GM21390 (cell line): ENCODE measurements around the gene ANGPT4.
"Not testable (repeated sequence)": the region's sequence is repeated elsewhere in the genome, so short reads cannot be mapped to it uniquely, and the experiment has no call there.

ENCODE experiments used
- ATAC-seq: cut with Tn5 transposase; IDR thresholded peaks from one replicate; pipeline ENCODE4 v1.9.1; 2021; ENCODE audit not compliant: unreplicated experiment

Gene ANGPT4

GRCh38 chr20:828987-829386 lies 87.1 kb downstream of the ANGPT4 start:
- no peak for ATAC-seq

GRCh38 chr20:827981-828380 lies 88.2 kb downstream of the ANGPT4 start:
- ATAC-seq: not testable (repeated sequence)

- ATAC-seq: no peak
Observed at GRCh38 chr20:826695-827323, 89.3 kb downstream of the ANGPT4 start.

- no peak for ATAC-seq
Observed at GRCh38 chr20:825710-826421, 90.3 kb downstream of the ANGPT4 start.

GRCh38 chr20:824916-825315 lies 91.2 kb downstream of the ANGPT4 start:
- no peak for ATAC-seq

GRCh38 chr20:824490-824889 lies 91.6 kb downstream of the ANGPT4 start:
- no peak for ATAC-seq

- no peak for ATAC-seq
Observed at GRCh38 chr20:823574-823902, 92.6 kb downstream of the ANGPT4 start.

GRCh38 chr20:822651-823573 lies 93.2 kb downstream of the ANGPT4 start:
- no peak for ATAC-seq

GRCh38 chr20:821731-822065 lies 94.4 kb downstream of the ANGPT4 start:
- ATAC-seq: no peak

GRCh38 chr20:821046-821730 lies 94.9 kb downstream of the ANGPT4 start:
- no peak for ATAC-seq

GRCh38 chr20:820323-820953 lies 95.7 kb downstream of the ANGPT4 start:
- no peak for ATAC-seq
